ENCODE data around the gene TTC23L. TPM values are rescaled to one million over a fixed set of nuclear protein-coding genes. Genes with fewer than 3 reads are reported as not detected.
A peak's percentile ranks its signal among the peaks of the same experiment; 100 is the strongest.
"Not testable (repeated sequence)": the region's sequence is repeated elsewhere in the genome, so short reads cannot be mapped to it uniquely, and the experiment has no call there.

The TTC23L gene
- total RNA-seq, 4 donors from 2014 or later, result not detected

- Histone ChIP-seq H3K4me1 (peaks cover 20 to 23% of the 10 kb centered on the region in 2 donors), H3K4me3 (no peak overlapping the region), H3K27me3 (no peaks in the 10 kb centered on the region), H3K27ac (no peak overlapping the region), H3K9me3 (no peaks in the 10 kb centered on the region), H3K36me3 (peaks cover 0 to 36% of the 10 kb centered on the region in 2 donors)
- intact Hi-C loops (cut with DNase I; ENCODE audit: low total_unique reads) (loop anchor here (5.0 kb wide), 1 partner anchor 911 kb away; the partner anchor contains the start of gene AMACR), in situ Hi-C loops (cut with MboI; ENCODE audit: low sequenced_read_pairs in 4 of 4) (loop anchor here in 2 of 4 donors (25.0 kb wide), 1 partner anchor 906 kb away; the partner anchor contains the start of gene AMACR (in 2 of the 2))
- TF ChIP-seq POLR2A (IDR thresholded peaks at IDR 0.05) (no peak), CTCF (IDR thresholded peaks at IDR 0.05 in 4 of 5, conservative IDR thresholded peaks at IDR 0.05 in 1 of 5) (no peak)
- DNase-seq, result no peak
- ATAC-seq, result no peak
Observed at GRCh38 chr5:34918025-34918424, 79.1 kb downstream of the TTC23L start.

- intact Hi-C loops (cut with DNase I; ENCODE audit: low total_unique reads), result loop anchor here (5.0 kb wide), 1 partner anchor 912 kb away; the partner anchor contains the start of gene AMACR
- Histone ChIP-seq H3K27ac (no peak overlapping the region), H3K9me3 (no peaks in the 10 kb centered on the region), H3K36me3 (peaks cover 0 to 46% of the 10 kb centered on the region in 2 donors), H3K4me1 (peaks cover 16 to 19% of the 10 kb centered on the region in 2 donors), H3K4me3 (no peak overlapping the region), H3K27me3 (no peaks in the 10 kb centered on the region)
- DNase-seq (no peak), ATAC-seq (no peak)
- TF ChIP-seq POLR2A (IDR thresholded peaks at IDR 0.05) (no peak), CTCF (IDR thresholded peaks at IDR 0.05 in 4 of 5, conservative IDR thresholded peaks at IDR 0.05 in 1 of 5) (no peak)
- in situ Hi-C loops (cut with MboI; ENCODE audit: low sequenced_read_pairs in 4 of 4), result loop anchor here in 2 of 4 donors (25.0 kb wide), 1 partner anchor 907 kb away; the partner anchor contains the start of gene AMACR (in 2 of the 2)
Observed at GRCh38 chr5:34919077-34919476, 80.1 kb downstream of the TTC23L start.

GRCh38 chr5:34923256-34923655 lies 84.3 kb downstream of the TTC23L start:
- H3K36me3 ChIP-seq, result peaks cover 0 to 70% of the 10 kb centered on the region in 2 donors
- not testable (repeated sequence) for ATAC-seq, H3K4me1 ChIP-seq, DNase-seq, H3K9me3 ChIP-seq, H3K27me3 ChIP-seq, H3K4me3 ChIP-seq
- H3K27ac ChIP-seq, result peak overlapping the region; percentile 32 to 70 (median 39)
- in situ Hi-C loops (cut with MboI; ENCODE audit: low sequenced_read_pairs in 4 of 4), result loop anchor here in 2 of 4 donors (10.0 to 25.0 kb wide), 3 partner anchors 911 to 1478 kb away; partner anchors contain the start of genes AMACR (in 2 of the 2), LMBRD2 (in 1 of the 2), SKP2 (in 1 of the 2) and TARS1 (in 1 of the 2)
- intact Hi-C loops (cut with DNase I; ENCODE audit: low total_unique reads), result loop anchor here (10.0 kb wide), 1 partner anchor 268 kb away; the partner anchor contains the start of gene RAI14

GRCh38 chr5:34923694-34924461 lies 84.9 kb downstream of the TTC23L start:
- no peaks in the 10 kb centered on the region for H3K9me3 ChIP-seq
- in situ Hi-C loops (cut with MboI; ENCODE audit: low sequenced_read_pairs in 4 of 4) (loop anchor here in 2 of 4 donors (10.0 to 25.0 kb wide), 3 partner anchors 912 to 1479 kb away; partner anchors contain the start of genes AMACR (in 2 of the 2), LMBRD2 (in 1 of the 2), SKP2 (in 1 of the 2) and TARS1 (in 1 of the 2)), intact Hi-C loops (cut with DNase I; ENCODE audit: low total_unique reads) (loop anchor here (10.0 kb wide), 1 partner anchor 269 kb away; the partner anchor contains the start of gene RAI14)
- ATAC-seq, result peak; percentile 91 to 98
- H3K4me3 ChIP-seq, result no peak overlapping the region
- H3K27ac ChIP-seq, result peak overlapping the region; percentile 32 to 70 (median 39)
- no peaks in the 10 kb centered on the region for H3K27me3 ChIP-seq
- peaks cover 0 to 6% of the 10 kb centered on the region in 2 donors for H3K4me1 ChIP-seq
- peaks cover 0 to 70% of the 10 kb centered on the region in 2 donors for H3K36me3 ChIP-seq
- no peak for DNase-seq
- TF ChIP-seq POLR2A (IDR thresholded peaks at IDR 0.05) (no peak), CTCF (IDR thresholded peaks at IDR 0.05 in 4 of 5, conservative IDR thresholded peaks at IDR 0.05 in 1 of 5) (no peak)

- Histone ChIP-seq H3K27me3 (no peaks in the 10 kb centered on the region), H3K4me3 (no peak overlapping the region), H3K9me3 (no peaks in the 10 kb centered on the region), H3K36me3 (peaks cover 0 to 69% of the 10 kb centered on the region in 2 donors), H3K27ac (peak overlapping the region; percentile 32 to 70 (median 39)), H3K4me1 (peaks cover 0 to 7% of the 10 kb centered on the region in 2 donors)
- intact Hi-C loops (cut with DNase I; ENCODE audit: low total_unique reads), result loop anchor here (10.0 kb wide), 1 partner anchor 270 kb away; the partner anchor contains the start of gene RAI14
- in situ Hi-C loops (cut with MboI; ENCODE audit: low sequenced_read_pairs in 4 of 4), result loop anchor here in 2 of 4 donors (10.0 to 25.0 kb wide), 3 partner anchors 912 to 1480 kb away; partner anchors contain the start of genes AMACR (in 2 of the 2), LMBRD2 (in 1 of the 2), SKP2 (in 1 of the 2) and TARS1 (in 1 of the 2)
- no peak for DNase-seq
- TF ChIP-seq POLR2A (IDR thresholded peaks at IDR 0.05), result no peak
- TF ChIP-seq CTCF (IDR thresholded peaks at IDR 0.05 in 4 of 5, conservative IDR thresholded peaks at IDR 0.05 in 1 of 5), result no peak
- no peak for ATAC-seq
Observed at GRCh38 chr5:34924462-34924765, 85.5 kb downstream of the TTC23L start.

Measured in gastrocnemius medialis (tissue), 4 donors.